ENCODE measurements around the gene STAB2. TPM values are rescaled to one million over a fixed set of nuclear protein-coding genes. Genes with fewer than 3 reads are reported as not detected.

STAB2 gene
- total RNA-seq, 3 donors from 2014 or later = 0.85 to 1.5 (median 0.98) TPM

DNA sequence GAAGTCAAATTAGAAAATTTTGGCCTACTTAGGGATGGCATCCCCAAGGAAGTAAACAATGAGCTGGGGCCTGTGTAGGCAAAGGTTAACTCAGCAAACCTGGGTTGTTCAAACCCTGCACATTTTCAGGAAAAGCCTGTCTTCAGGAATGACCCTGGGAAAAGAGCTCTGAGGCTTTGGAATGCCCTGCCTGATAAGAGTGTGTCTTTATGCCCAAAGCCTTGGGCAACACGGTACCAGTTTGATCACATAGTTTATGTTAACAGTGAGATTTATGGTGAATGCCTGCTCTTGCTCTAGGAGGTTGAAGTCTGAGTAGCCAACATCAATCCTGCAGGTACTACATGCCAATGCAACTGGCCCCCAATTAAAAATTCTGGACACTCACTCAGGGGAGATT, 28.2 kb upstream of the STAB2 start:
- H3K9me3 ChIP-seq = no peaks in the 10 kb centered on the region
- no peak for ATAC-seq
- H3K4me3 ChIP-seq = no peak overlapping the region
- no peaks in the 10 kb centered on the region for H3K36me3 ChIP-seq (ENCODE audit: low read depth)
- DNase-seq = no peak
- intact Hi-C loops (cut with DNase I, micrococcal nuclease) = no loop called here
- TF ChIP-seq, protein P1, sequence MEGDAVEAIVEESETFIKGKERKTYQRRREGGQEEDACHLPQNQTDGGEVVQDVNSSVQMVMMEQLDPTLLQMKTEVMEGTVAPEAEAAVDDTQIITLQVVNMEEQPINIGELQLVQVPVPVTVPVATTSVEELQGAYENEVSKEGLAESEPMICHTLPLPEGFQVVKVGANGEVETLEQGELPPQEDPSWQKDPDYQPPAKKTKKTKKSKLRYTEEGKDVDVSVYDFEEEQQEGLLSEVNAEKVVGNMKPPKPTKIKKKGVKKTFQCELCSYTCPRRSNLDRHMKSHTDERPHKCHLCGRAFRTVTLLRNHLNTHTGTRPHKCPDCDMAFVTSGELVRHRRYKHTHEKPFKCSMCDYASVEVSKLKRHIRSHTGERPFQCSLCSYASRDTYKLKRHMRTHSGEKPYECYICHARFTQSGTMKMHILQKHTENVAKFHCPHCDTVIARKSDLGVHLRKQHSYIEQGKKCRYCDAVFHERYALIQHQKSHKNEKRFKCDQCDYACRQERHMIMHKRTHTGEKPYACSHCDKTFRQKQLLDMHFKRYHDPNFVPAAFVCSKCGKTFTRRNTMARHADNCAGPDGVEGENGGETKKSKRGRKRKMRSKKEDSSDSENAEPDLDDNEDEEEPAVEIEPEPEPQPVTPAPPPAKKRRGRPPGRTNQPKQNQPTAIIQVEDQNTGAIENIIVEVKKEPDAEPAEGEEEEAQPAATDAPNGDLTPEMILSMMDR (IDR thresholded peaks at IDR 0.05) = no peak
- no peaks in the 10 kb centered on the region for H3K4me1 ChIP-seq (ENCODE audit: low read depth)

DNA sequence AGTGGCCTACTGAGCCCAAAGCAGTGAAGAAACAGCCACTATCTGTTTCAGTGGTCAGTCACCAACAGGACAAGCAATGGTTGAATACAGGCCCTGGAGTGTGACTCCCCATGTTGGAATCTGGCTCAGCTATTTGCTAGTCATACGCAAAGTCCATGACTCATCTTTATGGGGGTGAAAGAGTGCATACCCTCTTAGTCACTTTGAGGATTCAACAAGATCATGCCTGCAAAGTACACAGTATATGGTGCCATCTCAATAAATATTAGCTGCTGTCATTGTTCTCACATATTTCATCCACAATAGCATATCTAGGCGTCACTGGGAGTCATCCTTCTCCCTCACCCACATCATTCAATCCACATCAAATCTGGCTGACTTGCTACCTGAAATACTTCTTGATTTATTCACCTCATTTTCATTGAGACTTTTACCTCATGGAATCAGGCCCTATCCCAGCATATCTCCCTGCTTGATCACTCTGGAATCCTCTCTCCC, 26.4 kb upstream of the STAB2 start:
- no peak for DNase-seq
- TF ChIP-seq, protein P1 (IDR thresholded peaks at IDR 0.05) = no peak
- Histone ChIP-seq H3K4me1 (ENCODE audit: low read depth) (no peaks in the 10 kb centered on the region), H3K36me3 (ENCODE audit: low read depth) (no peaks in the 10 kb centered on the region), H3K9me3 (peaks cover 2% of the 10 kb centered on the region), H3K4me3 (no peak overlapping the region)
- intact Hi-C loops (cut with DNase I, micrococcal nuclease) = no loop called here
- peak; percentile 25 for ATAC-seq

DNA sequence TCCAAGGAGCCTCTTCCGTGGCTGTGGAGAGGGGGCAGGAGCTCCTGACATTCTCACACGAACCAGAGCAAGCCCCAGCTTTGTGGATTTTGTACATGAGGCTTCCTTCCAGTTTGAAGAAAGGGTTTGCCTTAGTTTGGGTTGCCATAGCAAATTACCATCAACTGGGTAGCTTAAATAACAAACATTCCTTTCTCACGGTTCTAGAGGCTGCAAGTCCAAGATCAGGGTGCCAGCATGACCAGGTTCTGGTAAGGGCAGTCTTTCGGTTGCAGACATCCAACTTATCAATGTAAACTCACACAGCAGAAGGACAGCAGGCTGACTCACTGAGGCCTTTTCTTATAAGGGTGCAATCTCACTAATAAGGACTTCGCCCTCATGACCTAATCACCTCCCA, 25.9 kb upstream of the STAB2 start:
- TF ChIP-seq, protein P1 (IDR thresholded peaks at IDR 0.05) = no peak
- intact Hi-C loops (cut with DNase I, micrococcal nuclease) = no loop called here
- DNase-seq = no peak
- Histone ChIP-seq H3K4me3 (no peak overlapping the region), H3K36me3 (ENCODE audit: low read depth) (no peaks in the 10 kb centered on the region), H3K9me3 (peaks cover 4% of the 10 kb centered on the region), H3K4me1 (ENCODE audit: low read depth) (no peaks in the 10 kb centered on the region)
- ATAC-seq = no peak

DNA sequence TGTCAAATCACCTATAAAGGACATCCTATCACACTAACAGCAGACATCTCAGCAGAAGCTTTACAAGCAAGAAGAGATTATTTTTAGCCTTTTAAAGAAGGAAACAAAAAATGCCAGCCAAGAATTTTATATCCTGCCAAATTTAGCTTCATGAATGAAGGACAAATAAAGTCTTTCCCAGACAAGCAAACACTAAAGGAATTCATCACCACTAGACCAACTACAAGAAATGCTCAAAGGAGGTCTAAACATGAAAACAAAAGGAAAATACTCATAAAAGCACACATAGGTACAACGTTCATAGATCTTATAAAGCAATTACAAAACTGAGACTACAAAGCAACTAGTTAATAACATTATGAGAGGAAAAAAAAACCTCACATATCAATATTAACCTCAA, 20.7 kb upstream of the STAB2 start:
- DNase-seq (no peak), ATAC-seq (no peak)
- no peak overlapping the region for H3K4me3 ChIP-seq
- intact Hi-C loops (cut with DNase I, micrococcal nuclease) = no loop called here
- no peaks in the 10 kb centered on the region for H3K4me1 ChIP-seq (ENCODE audit: low read depth)
- no peaks in the 10 kb centered on the region for H3K36me3 ChIP-seq (ENCODE audit: low read depth)
- TF ChIP-seq, protein P1 (IDR thresholded peaks at IDR 0.05) = no peak
- peaks cover 8% of the 10 kb centered on the region for H3K9me3 ChIP-seq

DNA sequence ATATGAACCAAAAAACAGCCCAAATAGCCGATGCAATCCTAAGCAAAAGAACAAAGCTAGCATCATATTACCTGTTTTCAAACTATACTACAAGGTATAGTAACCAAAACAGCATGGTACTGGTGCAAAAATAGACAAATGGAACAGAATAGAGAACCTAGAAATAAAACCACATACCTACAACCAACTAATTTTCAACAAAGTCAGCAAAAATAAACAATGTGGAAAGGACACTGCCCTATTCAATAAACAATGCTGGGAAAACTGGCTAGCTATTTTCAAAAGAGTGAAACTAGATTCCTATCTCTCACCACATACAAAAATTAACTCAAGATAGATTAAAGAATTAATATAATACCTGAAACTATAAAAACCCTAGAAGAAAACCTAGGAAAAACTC, 17.8 kb upstream of the STAB2 start:
- Histone ChIP-seq H3K4me3 (no peak overlapping the region), H3K36me3 (ENCODE audit: low read depth) (no peaks in the 10 kb centered on the region), H3K4me1 (ENCODE audit: low read depth) (no peaks in the 10 kb centered on the region), H3K9me3 (peaks cover 8% of the 10 kb centered on the region)
- intact Hi-C loops (cut with DNase I, micrococcal nuclease) = no loop called here
- no peak for DNase-seq
- no peak for ATAC-seq
- TF ChIP-seq, protein P1 (IDR thresholded peaks at IDR 0.05) = no peak

DNA sequence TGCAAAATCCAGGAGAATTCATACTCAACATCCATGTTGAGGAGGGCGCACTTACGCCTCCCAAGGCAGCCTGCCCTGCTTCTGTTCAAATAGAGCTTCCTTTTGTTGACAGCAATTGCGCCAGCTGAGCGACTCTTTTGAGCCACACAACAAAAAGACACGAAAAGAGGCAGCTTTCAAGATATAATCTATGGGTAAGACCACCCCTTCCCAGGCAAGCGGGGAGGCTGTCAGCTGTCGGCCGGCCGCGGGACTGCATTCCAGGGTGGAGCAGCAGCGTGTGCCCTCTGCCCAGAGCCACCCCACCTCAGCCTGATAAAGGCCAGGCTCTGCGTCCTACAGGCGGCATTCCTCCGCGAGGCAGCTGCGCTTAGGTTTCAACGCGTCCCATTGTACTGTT, 15.8 kb upstream of the STAB2 start:
- Histone ChIP-seq H3K4me3 (no peak overlapping the region), H3K9me3 (peaks cover 3% of the 10 kb centered on the region), H3K4me1 (ENCODE audit: low read depth) (no peaks in the 10 kb centered on the region), H3K36me3 (ENCODE audit: low read depth) (no peaks in the 10 kb centered on the region)
- TF ChIP-seq, protein P1 (IDR thresholded peaks at IDR 0.05) = no peak
- ATAC-seq (peak; percentile 68), DNase-seq (peak; percentile 27 to 46 (median 39))
- intact Hi-C loops (cut with DNase I, micrococcal nuclease) = no loop called here

Measured in mucosa of descending colon (tissue), 3 donors.